Stimulated activated naive CD8-positive, alpha-beta T cell treated with anti-CD3 and anti-CD28 coated beads, Interleukin-15, amount 100 ng/mL, for 72 hours (primary cell): ENCODE results near the gene MTHFD2L.
"Not testable (repeated sequence)": the region's sequence is repeated elsewhere in the genome, so short reads cannot be mapped to it uniquely, and the experiment has no call there.

ENCODE experiments used
- ATAC-seq: fragments of 150-1000 bp; cut with Tn5 transposase; 2 replicates; pipeline ENCODE4 v1.10.0; 2021; ENCODE audit warnings: mild to moderate bottlenecking, moderate library complexity
- DNase-seq, 2 donors: peaks; one replicate each; pipeline ENCODE4 v3.0.0; 2021 to 2022
- H3K27ac Mint-ChIP-seq, 2 donors: one replicate each; pipeline ENCODE4 v1.8.0; 2022; ENCODE audit warnings: mild to moderate bottlenecking in 2 of 2, mixed read lengths in 2 of 2, moderate library complexity in 2 of 2
- H3K27me3 Mint-ChIP-seq: one replicate; pipeline ENCODE4 v1.8.0; 2022; ENCODE audit warnings: mixed read lengths
- H3K4me1 Mint-ChIP-seq: one replicate; pipeline ENCODE4 v1.8.0; 2022; ENCODE audit warnings: mild to moderate bottlenecking, mixed read lengths
- H3K4me3 Mint-ChIP-seq, 2 donors: one replicate each; pipeline ENCODE4 v1.8.0; 2022; ENCODE audit warnings: mild to moderate bottlenecking in 2 of 2, mixed read lengths in 2 of 2, moderate library complexity in 1 of 2
- H3K9me3 Mint-ChIP-seq, 2 donors: one replicate each; pipeline ENCODE4 v1.8.0; 2022; ENCODE audit warnings: mixed read lengths in 2 of 2

Gene MTHFD2L

DNA sequence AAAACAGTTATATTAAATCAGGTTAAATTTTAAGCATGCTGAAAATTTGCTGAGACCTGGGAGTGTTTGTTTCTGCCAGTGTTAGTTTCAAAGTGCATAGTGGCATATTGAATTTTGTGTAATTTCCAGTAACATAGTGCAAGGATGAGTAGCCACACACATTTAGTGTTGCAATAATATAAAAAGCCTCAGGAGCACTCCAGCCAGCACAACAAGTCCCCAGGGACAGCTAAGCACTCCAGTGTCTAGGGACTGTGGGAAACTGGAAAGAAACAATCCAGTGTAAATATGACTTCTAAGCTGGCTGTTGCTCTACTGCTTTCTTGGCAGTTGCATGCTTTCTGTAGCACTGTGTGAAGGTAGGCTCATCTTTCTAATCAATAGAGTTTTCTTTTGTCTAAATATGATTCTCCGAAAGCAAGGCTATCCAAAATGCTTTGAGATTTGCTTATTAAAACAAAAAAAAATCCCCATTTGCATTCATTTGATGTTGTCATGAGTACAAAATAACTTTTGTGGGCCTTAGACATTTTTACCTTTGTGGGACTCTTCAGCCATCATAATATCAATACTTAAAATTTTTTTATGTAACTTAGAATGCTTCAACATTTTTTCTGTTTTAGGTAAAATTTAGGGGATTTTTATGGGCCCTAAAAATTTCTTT lies 34.7 kb upstream of the MTHFD2L start:
- H3K27me3 Mint-ChIP-seq = no peaks in the 10 kb centered on the region
- no peaks in the 10 kb centered on the region for H3K4me1 Mint-ChIP-seq
- H3K4me3 Mint-ChIP-seq = no peak overlapping the region
- ATAC-seq (no peak), DNase-seq (no peak)
- H3K9me3 Mint-ChIP-seq = peaks cover 5 to 7% of the 10 kb centered on the region in 2 donors
- no peak overlapping the region for H3K27ac Mint-ChIP-seq

DNA sequence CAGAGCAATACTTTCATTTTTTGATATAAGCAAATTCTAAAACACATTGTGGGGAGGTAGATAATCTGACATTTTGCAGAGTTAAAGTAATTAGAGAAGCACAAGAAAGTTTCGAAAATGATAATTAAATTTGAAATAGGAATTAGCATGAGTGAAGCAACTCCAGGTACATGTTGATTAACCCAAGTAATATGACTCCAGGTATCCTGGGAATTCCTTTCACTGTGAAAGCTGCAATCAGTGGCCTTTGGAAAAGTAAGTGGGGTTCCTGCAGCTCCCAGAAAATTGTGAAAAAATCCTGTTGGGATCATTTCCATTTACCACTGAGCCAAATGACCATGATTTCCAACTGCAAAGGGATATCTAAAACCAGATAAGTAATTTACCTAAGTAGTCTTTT lies 32.9 kb upstream of the MTHFD2L start:
- DNase-seq = no peak
- Mint-ChIP-seq H3K27ac (no peak overlapping the region), H3K9me3 (peaks cover 5 to 15% of the 10 kb centered on the region in 2 donors), H3K4me1 (no peaks in the 10 kb centered on the region), H3K4me3 (no peak overlapping the region), H3K27me3 (no peaks in the 10 kb centered on the region)
- ATAC-seq = no peak

DNA sequence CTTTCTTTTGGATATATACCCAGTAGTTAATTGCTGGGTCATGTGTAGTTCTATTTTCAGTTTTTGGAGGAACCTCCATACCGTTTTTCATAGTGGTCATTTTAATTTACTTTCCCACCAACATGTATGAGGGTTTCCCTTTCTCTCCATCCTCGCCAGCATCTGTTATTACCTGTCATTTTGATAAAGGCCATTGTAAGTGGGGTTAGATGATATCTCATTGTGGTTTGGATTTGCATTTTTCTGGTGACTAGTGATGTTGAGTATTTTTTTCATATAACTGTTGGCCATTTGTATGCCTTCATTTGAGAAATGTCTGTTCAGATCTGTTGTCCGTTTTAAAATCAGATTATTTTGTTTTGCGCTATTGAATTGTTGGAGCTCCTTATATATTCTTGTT lies 30.2 kb upstream of the MTHFD2L start:
- H3K4me3 Mint-ChIP-seq = no peak overlapping the region
- no peak overlapping the region for H3K27ac Mint-ChIP-seq
- H3K4me1 Mint-ChIP-seq = no peaks in the 10 kb centered on the region
- H3K9me3 Mint-ChIP-seq = peaks cover 0 to 9% of the 10 kb centered on the region in 2 donors
- no peak for DNase-seq
- H3K27me3 Mint-ChIP-seq = no peaks in the 10 kb centered on the region
- no peak for ATAC-seq

DNA sequence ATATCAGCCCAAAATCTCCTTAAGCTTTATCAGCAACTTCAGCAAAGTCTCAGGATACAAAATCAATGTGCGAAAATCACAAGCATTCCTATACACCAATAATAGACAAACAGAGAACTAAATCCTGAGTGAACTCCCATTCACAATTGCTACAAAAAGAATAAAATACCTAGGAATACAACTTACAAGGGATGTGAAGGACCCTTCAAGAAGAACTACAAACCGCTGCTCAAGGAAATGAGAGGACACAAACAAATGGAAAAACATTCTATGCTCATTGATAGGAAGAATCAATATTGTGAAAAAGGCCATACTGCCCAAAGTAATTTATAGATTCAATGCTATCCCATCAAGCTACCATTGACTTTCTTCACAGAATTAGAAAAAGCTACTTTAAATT lies 27.1 kb upstream of the MTHFD2L start:
- not testable (repeated sequence) for H3K9me3 Mint-ChIP-seq, ATAC-seq, H3K27me3 Mint-ChIP-seq, H3K4me3 Mint-ChIP-seq, H3K4me1 Mint-ChIP-seq, DNase-seq
- H3K27ac Mint-ChIP-seq = peak overlapping the region in 1 of 2 donors; percentile 16

DNA sequence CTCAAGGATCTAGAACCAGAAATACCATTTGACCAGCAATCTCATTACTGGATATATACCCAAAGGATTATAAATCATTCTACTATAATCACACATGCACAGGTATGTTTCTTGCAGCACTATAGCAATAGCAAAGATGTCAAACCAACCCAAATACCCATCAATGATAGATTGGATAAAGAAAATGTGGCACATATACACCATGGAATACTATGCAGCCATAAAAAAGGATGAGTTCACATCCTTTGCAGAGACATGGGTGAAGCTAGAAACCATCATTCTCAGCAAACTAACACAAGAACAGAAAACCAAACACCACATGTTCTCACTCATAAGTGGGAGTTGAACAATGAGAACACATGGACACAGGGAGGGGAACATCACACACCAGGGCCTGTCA lies 25.7 kb upstream of the MTHFD2L start:
- not testable (repeated sequence) for ATAC-seq, H3K4me1 Mint-ChIP-seq, H3K4me3 Mint-ChIP-seq, H3K9me3 Mint-ChIP-seq, H3K27me3 Mint-ChIP-seq, DNase-seq, H3K27ac Mint-ChIP-seq

DNA sequence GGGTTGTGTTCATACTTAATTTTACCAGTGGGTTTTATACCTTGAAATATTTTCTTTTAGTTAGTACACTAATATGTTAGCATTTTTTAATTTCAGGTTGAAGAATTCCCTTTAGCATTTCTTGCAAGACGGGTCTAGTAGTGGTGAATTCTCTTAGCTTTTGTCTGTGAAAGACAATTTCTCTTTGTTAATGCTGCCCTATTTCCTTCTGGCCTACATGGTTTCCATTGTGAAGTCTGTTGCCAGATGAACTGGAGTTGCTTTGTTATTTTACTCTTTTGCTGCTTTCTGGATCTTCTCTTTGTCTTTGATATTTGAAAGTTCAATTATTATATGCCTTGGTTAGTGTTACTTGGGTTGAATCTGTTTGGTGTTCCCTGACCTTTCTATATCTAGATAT lies 25.0 kb upstream of the MTHFD2L start:
- H3K27ac Mint-ChIP-seq = no peak overlapping the region
- H3K27me3 Mint-ChIP-seq = no peaks in the 10 kb centered on the region
- peaks cover 0 to 9% of the 10 kb centered on the region in 2 donors for H3K9me3 Mint-ChIP-seq
- no peaks in the 10 kb centered on the region for H3K4me1 Mint-ChIP-seq
- H3K4me3 Mint-ChIP-seq = no peak overlapping the region
- DNase-seq (no peak), ATAC-seq (no peak)

DNA sequence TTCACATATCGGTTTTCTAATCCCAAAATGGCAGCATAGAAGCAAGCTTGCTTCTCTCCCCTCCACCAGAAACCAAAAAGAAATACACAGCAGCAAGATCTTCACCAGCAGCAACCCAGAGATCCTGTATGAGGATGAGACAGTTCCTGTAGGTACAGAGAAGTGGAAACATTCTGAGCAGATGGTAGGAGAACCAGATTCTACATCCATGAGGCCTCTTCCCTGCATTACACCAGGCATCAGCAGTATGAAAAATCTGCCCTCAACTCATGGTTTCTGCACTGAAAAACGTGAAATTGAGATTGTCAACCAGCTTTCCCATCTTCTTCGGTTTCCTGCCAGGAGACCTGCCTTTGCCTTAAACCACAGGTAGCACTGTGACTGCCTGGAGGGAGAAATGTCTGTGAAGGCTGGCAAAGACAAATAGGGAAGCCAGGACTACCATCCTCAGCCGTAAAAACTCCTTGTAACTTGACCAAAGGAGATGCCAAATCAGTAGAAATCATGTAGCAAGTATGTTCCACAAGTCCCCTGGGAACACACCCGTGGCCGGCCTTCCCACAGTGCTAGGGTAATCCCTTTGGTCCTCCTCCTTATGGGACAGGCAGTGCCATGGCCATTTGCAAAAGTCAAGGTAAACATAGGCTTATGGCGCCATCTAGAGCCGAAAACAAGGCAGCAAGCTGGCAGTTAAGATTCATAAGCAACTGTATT lies 24.0 kb upstream of the MTHFD2L start:
- Mint-ChIP-seq H3K4me3 (no peak overlapping the region), H3K27ac (no peak overlapping the region), H3K27me3 (no peaks in the 10 kb centered on the region), H3K4me1 (no peaks in the 10 kb centered on the region), H3K9me3 (peaks cover 0 to 7% of the 10 kb centered on the region in 2 donors)
- DNase-seq (peak; percentile 47 to 50), ATAC-seq (peak; percentile 68)

DNA sequence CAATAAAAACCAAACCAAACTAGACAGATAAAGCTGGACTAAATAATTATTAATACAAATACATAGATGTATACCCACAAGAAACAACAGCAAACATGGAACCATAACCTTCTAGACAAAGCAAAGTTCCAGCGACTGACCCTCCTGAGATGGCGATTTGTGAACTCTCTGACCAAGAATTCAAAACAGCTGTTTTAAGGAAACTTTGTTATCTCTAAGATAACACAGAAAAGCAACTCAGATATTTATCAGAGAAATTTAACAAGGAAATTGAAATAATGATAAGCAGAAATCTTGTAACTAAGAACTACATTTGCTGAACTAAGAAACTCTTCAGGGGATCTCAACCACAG lies 23.4 kb upstream of the MTHFD2L start:
- no peaks in the 10 kb centered on the region for H3K4me1 Mint-ChIP-seq
- ATAC-seq = no peak
- H3K9me3 Mint-ChIP-seq = peaks cover 0 to 2% of the 10 kb centered on the region in 2 donors
- no peak overlapping the region for H3K4me3 Mint-ChIP-seq
- no peaks in the 10 kb centered on the region for H3K27me3 Mint-ChIP-seq
- H3K27ac Mint-ChIP-seq = no peak overlapping the region
- no peak for DNase-seq

DNA sequence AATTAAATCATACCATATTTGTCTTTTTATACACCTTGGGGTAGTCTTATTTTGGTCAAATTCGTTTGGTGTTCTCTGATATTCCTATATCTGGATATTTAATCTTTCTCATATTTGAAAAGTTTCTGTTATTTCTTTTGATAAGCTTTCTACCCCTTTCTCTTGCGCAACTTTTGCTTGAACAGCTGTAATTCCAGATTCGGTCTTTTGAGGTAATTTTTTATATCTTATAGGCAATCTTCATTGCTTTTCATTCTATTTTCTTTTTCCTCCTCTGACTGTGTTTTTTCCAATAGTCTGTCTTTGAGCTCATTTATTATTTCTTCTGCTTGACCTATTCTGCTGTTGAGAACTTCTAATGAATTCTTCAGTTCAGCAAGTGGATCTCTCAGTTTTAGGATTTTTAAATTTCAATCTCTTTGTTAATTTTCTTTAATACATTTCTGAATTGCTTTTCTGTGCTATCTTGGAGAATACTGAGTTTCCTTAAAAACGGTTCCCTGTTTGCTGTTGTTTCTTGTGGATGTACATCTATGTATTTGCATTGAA lies 11.3 kb upstream of the MTHFD2L start:
- H3K4me1 Mint-ChIP-seq = no peaks in the 10 kb centered on the region
- peaks cover 27% of the 10 kb centered on the region for H3K27me3 Mint-ChIP-seq
- peaks cover 0 to 13% of the 10 kb centered on the region in 2 donors for H3K9me3 Mint-ChIP-seq
- H3K4me3 Mint-ChIP-seq = no peak overlapping the region
- DNase-seq (no peak), ATAC-seq (no peak)
- H3K27ac Mint-ChIP-seq = no peak overlapping the region

DNA sequence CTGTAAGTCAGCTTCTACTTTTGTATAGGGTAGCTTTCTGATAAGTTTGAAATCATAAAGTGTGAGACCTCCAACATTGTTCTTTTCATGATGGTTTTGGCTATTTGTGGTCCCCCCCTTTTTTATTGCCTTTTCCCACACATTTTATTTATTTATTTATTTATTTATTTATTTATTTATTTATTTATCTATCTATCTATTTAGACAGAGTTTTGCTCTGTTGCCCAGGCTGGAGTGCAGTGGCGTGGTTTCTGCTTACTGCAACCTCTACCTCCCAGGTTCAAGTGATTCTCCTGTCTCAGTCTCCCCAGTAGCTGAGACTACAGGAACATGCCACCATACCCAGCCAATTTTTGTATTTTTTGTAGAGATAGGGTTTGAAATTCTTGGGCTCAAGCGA lies 9.7 kb upstream of the MTHFD2L start:
- no peaks in the 10 kb centered on the region for H3K4me1 Mint-ChIP-seq
- peaks cover 27% of the 10 kb centered on the region for H3K27me3 Mint-ChIP-seq
- H3K9me3 Mint-ChIP-seq = peaks cover 0 to 13% of the 10 kb centered on the region in 2 donors
- no peak overlapping the region for H3K27ac Mint-ChIP-seq
- H3K4me3 Mint-ChIP-seq = no peak overlapping the region
- ATAC-seq (no peak), DNase-seq (no peak)

DNA sequence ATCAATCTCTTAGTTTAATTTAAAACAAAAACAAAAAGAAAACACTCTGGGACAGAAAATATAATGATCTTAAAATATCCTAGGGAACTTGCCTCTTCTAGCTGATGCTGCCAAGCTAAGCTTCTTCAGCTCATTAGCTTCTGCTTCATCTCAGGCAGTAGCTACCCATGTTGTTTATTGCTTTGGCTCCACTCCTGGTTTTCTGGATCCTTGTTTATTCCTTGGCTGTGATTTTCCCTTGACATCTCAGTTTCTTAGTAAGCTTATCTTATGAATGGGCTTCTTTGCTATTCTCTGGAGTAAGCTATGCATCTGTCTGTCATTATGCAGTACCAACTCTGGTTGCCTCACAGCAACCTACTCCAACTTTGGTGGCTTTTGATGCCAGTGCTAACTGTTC lies 5.1 kb upstream of the MTHFD2L start:
- no peak overlapping the region for H3K4me3 Mint-ChIP-seq
- no peak for DNase-seq
- H3K27me3 Mint-ChIP-seq = peaks cover 6% of the 10 kb centered on the region
- H3K27ac Mint-ChIP-seq = no peak overlapping the region
- H3K4me1 Mint-ChIP-seq = peaks cover 7% of the 10 kb centered on the region
- no peak for ATAC-seq
- no peaks in the 10 kb centered on the region for H3K9me3 Mint-ChIP-seq

DNA sequence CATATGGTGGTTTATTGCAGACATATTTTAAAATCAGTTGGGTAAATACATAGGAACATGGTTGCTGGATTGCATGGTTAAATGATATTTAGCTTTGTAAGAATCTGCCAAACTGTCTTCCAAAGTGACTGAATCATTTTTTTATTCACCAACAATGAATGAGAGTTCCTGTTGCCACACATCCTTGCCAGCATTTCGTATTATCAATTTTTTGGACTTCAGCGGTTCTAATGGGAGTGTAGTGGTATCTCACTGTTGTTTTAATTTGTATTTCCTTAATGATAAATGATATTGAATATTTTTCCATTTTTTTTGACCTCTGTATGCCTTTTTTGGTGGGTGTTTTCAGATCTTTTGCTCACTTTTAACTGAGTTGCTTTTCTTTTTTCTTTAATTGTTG lies 1.4 kb upstream of the MTHFD2L start:
- peaks cover 6% of the 10 kb centered on the region for H3K27me3 Mint-ChIP-seq
- no peak overlapping the region for H3K27ac Mint-ChIP-seq
- no peak for DNase-seq
- H3K4me1 Mint-ChIP-seq = peaks cover 29% of the 10 kb centered on the region
- no peak for ATAC-seq
- no peak overlapping the region for H3K4me3 Mint-ChIP-seq
- no peaks in the 10 kb centered on the region for H3K9me3 Mint-ChIP-seq

DNA sequence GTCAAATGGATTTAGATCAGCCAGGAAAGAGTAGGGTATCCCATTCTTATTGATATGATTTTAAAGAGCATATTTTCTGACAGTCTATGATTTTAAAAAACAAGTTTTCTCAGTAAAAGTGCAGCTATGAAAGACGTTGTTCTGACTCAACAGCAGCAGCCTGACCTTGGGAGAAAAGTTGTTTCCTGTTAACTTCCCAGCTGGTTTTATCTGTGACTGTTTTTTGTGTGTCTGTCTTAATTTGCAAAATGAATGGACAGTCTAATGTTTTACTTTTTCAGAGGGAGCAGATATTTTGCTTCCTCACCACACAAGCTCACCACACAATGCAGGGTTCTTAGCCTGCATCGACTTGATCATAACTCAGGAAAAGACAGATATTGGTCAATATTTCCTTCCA lies 764 bp upstream of the MTHFD2L start:
- H3K27ac Mint-ChIP-seq = peak overlapping the region in 1 of 2 donors; percentile 33
- H3K4me1 Mint-ChIP-seq = peaks cover 33% of the 10 kb centered on the region
- DNase-seq (no peak), ATAC-seq (no peak)
- H3K9me3 Mint-ChIP-seq = no peaks in the 10 kb centered on the region
- peak overlapping the region; percentile 91 to 95 for H3K4me3 Mint-ChIP-seq
- H3K27me3 Mint-ChIP-seq = peaks cover 6% of the 10 kb centered on the region

DNA sequence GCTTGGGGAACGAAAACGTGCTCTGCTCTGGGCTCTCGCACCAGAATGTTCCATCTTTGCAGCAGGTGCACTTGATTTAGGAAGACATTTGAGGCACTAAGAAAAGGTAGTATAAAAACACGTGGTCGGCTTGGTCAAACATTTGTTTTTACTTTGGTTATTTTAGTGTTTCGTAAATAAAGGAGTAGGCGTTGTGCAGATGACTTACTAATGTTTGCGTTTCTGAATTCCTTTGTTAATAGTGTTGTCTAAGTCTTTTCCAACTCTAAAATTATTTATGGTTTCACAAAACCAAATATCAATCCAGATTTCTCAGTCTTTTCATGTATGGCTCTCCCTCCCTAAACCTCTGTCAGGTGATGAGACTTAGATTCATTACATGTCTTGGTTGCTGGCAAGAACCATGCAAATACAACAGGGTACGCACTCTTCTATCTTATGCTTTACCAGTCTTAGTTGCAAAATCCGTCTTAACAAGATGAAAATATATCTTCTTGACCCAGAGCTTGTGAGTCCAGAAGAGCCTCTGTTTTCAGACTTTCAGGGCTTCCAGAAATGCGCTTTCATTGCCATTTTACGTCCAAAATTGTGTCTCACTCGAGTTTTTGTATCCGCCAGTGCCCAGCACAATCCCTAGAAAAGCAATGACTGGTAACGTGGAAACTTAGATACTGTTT lies 686 bp downstream of the MTHFD2L start:
- Mint-ChIP-seq H3K4me3 (peak overlapping the region; percentile 91 to 95), H3K27me3 (peaks cover 6% of the 10 kb centered on the region), H3K27ac (peak overlapping the region; percentile 87 to 98), H3K9me3 (no peaks in the 10 kb centered on the region), H3K4me1 (peaks cover 33% of the 10 kb centered on the region)
- ATAC-seq (no peak), DNase-seq (no peak)

DNA sequence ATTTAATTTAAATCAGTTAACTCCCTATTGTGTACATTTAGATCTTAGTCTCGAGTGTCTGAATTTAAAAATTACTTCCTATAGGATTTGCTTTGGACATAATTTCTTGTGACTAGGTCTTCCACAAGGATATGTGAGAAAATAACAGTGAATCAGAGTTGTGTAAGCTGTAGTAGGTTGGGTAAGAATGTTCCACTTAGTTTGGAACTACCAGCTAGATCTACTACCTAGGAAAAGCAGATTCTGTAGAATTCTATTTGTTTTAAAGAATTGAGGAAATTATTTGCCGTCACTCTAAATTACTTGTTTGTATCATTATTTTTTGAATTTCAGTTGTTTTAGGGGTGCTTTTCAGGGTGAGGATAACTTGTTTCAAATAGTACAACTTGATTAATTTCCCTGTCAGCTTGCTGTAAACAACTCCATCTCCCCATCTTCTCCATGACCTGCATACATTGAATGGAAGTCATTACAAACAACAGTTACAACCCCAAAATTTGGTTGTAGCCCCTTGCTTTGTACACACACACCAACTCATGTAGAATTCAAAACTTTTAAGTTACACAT lies 1.3 kb downstream of the MTHFD2L start:
- no peak for DNase-seq
- Mint-ChIP-seq H3K4me3 (peak overlapping the region; percentile 91 to 95), H3K27me3 (peaks cover under 1% of the 10 kb centered on the region), H3K4me1 (peaks cover 34% of the 10 kb centered on the region), H3K9me3 (no peaks in the 10 kb centered on the region), H3K27ac (peak overlapping the region; percentile 87 to 98)
- no peak for ATAC-seq
